ENCODE data around the gene ARFGEF3.

ARFGEF3 gene

GRCh38 chr6:138241934-138242333, 80.2 kb downstream of the ARFGEF3 start:
- no peak for DNase-seq

GRCh38 chr6:138242987-138243592, 81.4 kb downstream of the ARFGEF3 start:
- no peak for DNase-seq

GRCh38 chr6:138245751-138246150, 84.0 kb downstream of the ARFGEF3 start:
- no peak for DNase-seq

- DNase-seq, result no peak
Measured at GRCh38 chr6:138246650-138247440, 85.1 kb downstream of the ARFGEF3 start.

- no peak for DNase-seq
Measured at GRCh38 chr6:138248011-138248410, 86.3 kb downstream of the ARFGEF3 start.

- DNase-seq, result no peak
Measured at GRCh38 chr6:138248878-138249277, 87.1 kb downstream of the ARFGEF3 start.

GRCh38 chr6:138250053-138250452, 88.3 kb downstream of the ARFGEF3 start:
- no peak for DNase-seq

- DNase-seq, result no peak
Measured at GRCh38 chr6:138250513-138251247, 88.9 kb downstream of the ARFGEF3 start.

- no peak for DNase-seq
Measured at GRCh38 chr6:138253731-138254130, 92.0 kb downstream of the ARFGEF3 start.

GRCh38 chr6:138255443-138255842, 93.7 kb downstream of the ARFGEF3 start:
- no peak for DNase-seq

- DNase-seq, result no peak
Measured at GRCh38 chr6:138257638-138258040, 95.9 kb downstream of the ARFGEF3 start.

GRCh38 chr6:138258197-138258596, 96.5 kb downstream of the ARFGEF3 start:
- DNase-seq, result no peak

GRCh38 chr6:138258991-138259390, 97.3 kb downstream of the ARFGEF3 start:
- no peak for DNase-seq

- no peak for DNase-seq
Measured at GRCh38 chr6:138261116-138261780, 99.5 kb downstream of the ARFGEF3 start.

- DNase-seq, result no peak
Measured at GRCh38 chr6:138263963-138264362, 102.2 kb downstream of the ARFGEF3 start.

GRCh38 chr6:138264372-138264880, 102.7 kb downstream of the ARFGEF3 start:
- no peak for DNase-seq

- DNase-seq, result no peak
Measured at GRCh38 chr6:138266095-138266494, 104.4 kb downstream of the ARFGEF3 start.

- no peak for DNase-seq
Measured at GRCh38 chr6:138267971-138268895, 106.5 kb downstream of the ARFGEF3 start.

- no peak for DNase-seq
Measured at GRCh38 chr6:138271451-138271850, 109.7 kb downstream of the ARFGEF3 start.

GRCh38 chr6:138272533-138273315, 111.0 kb downstream of the ARFGEF3 start:
- DNase-seq, result no peak

- no peak for DNase-seq
Measured at GRCh38 chr6:138275976-138276375, 114.2 kb downstream of the ARFGEF3 start.

Data from NCI-H1694 (cell line).